GM23338 (cell line): ENCODE data around the gene MAPRE3. TPM values are rescaled to one million over a fixed set of nuclear protein-coding genes. Genes with fewer than 3 reads are reported as not detected.

ENCODE experiments used
- ATAC-seq: fragments of 200-7000 bp; cut with Tn5 transposase; 3 replicates; pipeline ENCODE4 v1.9.1; 2020
- DNase-seq: peaks from one replicate; pipeline ENCODE4 v3.0.0-alpha.2; 2015; ENCODE audit warnings: low spot score
- H2AFZ ChIP-seq: fragments of 200-600 bp; sonication (generic); 2 replicates; pipeline ENCODE4 v1.8.0; 2016; ENCODE audit warnings: antibody characterized with exemption, mild to moderate bottlenecking, moderate library complexity
- H3F3A ChIP-seq: fragments of 200-600 bp; sonication (generic); replicated peaks from 2 replicates; pipeline ENCODE4 v1.8.0; 2017; ENCODE audit warnings: antibody characterized with exemption, mixed run types, low read depth
- H3K27ac ChIP-seq: fragments of 200-600 bp; sonication (generic); 2 replicates; pipeline ENCODE4 v1.6.1; 2016; ENCODE audit warnings: low read depth
- H3K27me3 ChIP-seq: fragments of 200-600 bp; sonication (generic); 2 replicates; pipeline ENCODE4 v1.8.0; 2016; ENCODE audit warnings: mild to moderate bottlenecking, mixed run types, moderate library complexity; ENCODE audit not compliant: insufficient read depth
- H3K36me3 ChIP-seq: fragments of 200-600 bp; sonication (generic); 2 replicates; pipeline ENCODE4 v1.8.0; 2016; ENCODE audit warnings: mild to moderate bottlenecking; ENCODE audit not compliant: insufficient read depth
- H3K4me1 ChIP-seq: fragments of 200-600 bp; sonication (generic); 2 replicates; pipeline ENCODE4 v1.8.0; 2016; ENCODE audit warnings: mild to moderate bottlenecking, moderate library complexity; ENCODE audit not compliant: insufficient read depth
- H3K4me2 ChIP-seq: fragments of 200-600 bp; sonication (generic); 2 replicates; pipeline ENCODE4 v1.7.1; 2017; ENCODE audit warnings: mixed run types
- H3K4me3 ChIP-seq: fragments of 200-600 bp; sonication (generic); 2 replicates; pipeline ENCODE4 v1.6.1; 2016; ENCODE audit warnings: mixed run types
- H3K79me2 ChIP-seq: fragments of 200-600 bp; sonication (generic); replicated peaks from 2 replicates; pipeline ENCODE4 v1.8.0; 2017; ENCODE audit warnings: mild to moderate bottlenecking; ENCODE audit not compliant: insufficient read depth
- H3K9me2 ChIP-seq: fragments of 200-600 bp; sonication (generic); 2 replicates; pipeline ENCODE4 v1.8.0; 2017; ENCODE audit not compliant: insufficient read depth
- H4K20me1 ChIP-seq: fragments of 200-600 bp; sonication (generic); replicated peaks from 2 replicates; pipeline ENCODE4 v1.8.0; 2017; ENCODE audit warnings: mild to moderate bottlenecking; ENCODE audit not compliant: insufficient read depth
- H3K27ac Mint-ChIP-seq: 2 replicates; pipeline ENCODE4 v1.8.0; 2020; ENCODE audit warnings: inconsistent platforms, mild to moderate bottlenecking, moderate library complexity, mixed read lengths
- H3K27me3 Mint-ChIP-seq: 3 replicates; pipeline ENCODE4 v1.8.0; 2022; ENCODE audit warnings: low read depth, mild to moderate bottlenecking, moderate library complexity, mixed read lengths, inconsistent platforms; ENCODE audit not compliant: insufficient read depth, poor library complexity
- H3K36me3 Mint-ChIP-seq: 3 replicates; pipeline ENCODE4 v1.8.0; 2021; ENCODE audit warnings: low read depth, mild to moderate bottlenecking, inconsistent platforms, moderate library complexity, mixed read lengths
- H3K4me1 Mint-ChIP-seq: 3 replicates; pipeline ENCODE4 v1.8.0; 2020; ENCODE audit warnings: mild to moderate bottlenecking, inconsistent platforms, mixed read lengths
- H3K4me3 Mint-ChIP-seq: 3 replicates; pipeline ENCODE4 v1.8.0; 2021; ENCODE audit warnings: moderate library complexity, mild to moderate bottlenecking, inconsistent platforms, mixed read lengths
- H3K9me3 Mint-ChIP-seq: 3 replicates; pipeline ENCODE4 v1.8.0; 2020; ENCODE audit warnings: moderate library complexity, mild to moderate bottlenecking, inconsistent platforms, mixed read lengths
- CTCF ChIP-seq, 2 experiments: fragments of 200-600 bp in 1 of 2; sonication (generic) in 1 of 2; conservative IDR thresholded peaks; 2 replicates each; pipeline versions ENCODE4 v1.5.1 to v1.6.1; 2016 to 2017; ENCODE audit warnings: antibody characterized with exemption in 2 of 2, low read depth in 2 of 2, mild to moderate bottlenecking in 2 of 2, moderate library complexity in 1 of 2
- NANOG ChIP-seq: IDR thresholded peaks from 2 replicates; pipeline ENCODE4 v1.6.1; 2016; ENCODE audit warnings: antibody characterized with exemption, borderline replicate concordance
- POLR2AphosphoS5 ChIP-seq: IDR thresholded peaks from 2 replicates; pipeline ENCODE4 v1.6.1; 2016; ENCODE audit warnings: antibody characterized with exemption, low read depth
- STAT1 ChIP-seq: IDR thresholded peaks from one replicate; pipeline ENCODE4 v1.6.1; 2016; ENCODE audit warnings: antibody characterized with exemption; ENCODE audit not compliant: unreplicated experiment
- ZNF114 ChIP-seq: fragments of 250-450 bp; sonication (Bioruptor Pico); IDR thresholded peaks from 2 replicates; pipeline ENCODE4 v1.5.0; 2020; ENCODE audit warnings: mild to moderate bottlenecking, moderate library complexity
- polyA plus RNA-seq: library from polyadenylated mRNA; unstranded; fragments of >200 nt; fragmentation: Nextera tagmentation; extraction: Ambion mirVana; gene quantifications from 2 replicates; pipeline ENCODE4 v1.2.1, GENCODE V29; 2016
- total RNA-seq: library from RNA; depleted of rRNA; stranded (reverse); fragments of >200 nt; shearing (Covaris generic); gene quantifications from 2 replicates; pipeline ENCODE4 v1.2.3, GENCODE V29; 2014
- TF ChIP-seq, protein P1 (sequence below): fragments of 250-450 bp; sonication (Bioruptor Pico); IDR thresholded peaks from 2 replicates; pipeline ENCODE4 v1.5.0; 2020; ENCODE audit warnings: mild to moderate bottlenecking, moderate library complexity

Gene MAPRE3
- total and polyA plus RNA-seq, 2 experiments from 2014 or later = 3.3 to 4.5 TPM

- TF ChIP-seq, protein P1, sequence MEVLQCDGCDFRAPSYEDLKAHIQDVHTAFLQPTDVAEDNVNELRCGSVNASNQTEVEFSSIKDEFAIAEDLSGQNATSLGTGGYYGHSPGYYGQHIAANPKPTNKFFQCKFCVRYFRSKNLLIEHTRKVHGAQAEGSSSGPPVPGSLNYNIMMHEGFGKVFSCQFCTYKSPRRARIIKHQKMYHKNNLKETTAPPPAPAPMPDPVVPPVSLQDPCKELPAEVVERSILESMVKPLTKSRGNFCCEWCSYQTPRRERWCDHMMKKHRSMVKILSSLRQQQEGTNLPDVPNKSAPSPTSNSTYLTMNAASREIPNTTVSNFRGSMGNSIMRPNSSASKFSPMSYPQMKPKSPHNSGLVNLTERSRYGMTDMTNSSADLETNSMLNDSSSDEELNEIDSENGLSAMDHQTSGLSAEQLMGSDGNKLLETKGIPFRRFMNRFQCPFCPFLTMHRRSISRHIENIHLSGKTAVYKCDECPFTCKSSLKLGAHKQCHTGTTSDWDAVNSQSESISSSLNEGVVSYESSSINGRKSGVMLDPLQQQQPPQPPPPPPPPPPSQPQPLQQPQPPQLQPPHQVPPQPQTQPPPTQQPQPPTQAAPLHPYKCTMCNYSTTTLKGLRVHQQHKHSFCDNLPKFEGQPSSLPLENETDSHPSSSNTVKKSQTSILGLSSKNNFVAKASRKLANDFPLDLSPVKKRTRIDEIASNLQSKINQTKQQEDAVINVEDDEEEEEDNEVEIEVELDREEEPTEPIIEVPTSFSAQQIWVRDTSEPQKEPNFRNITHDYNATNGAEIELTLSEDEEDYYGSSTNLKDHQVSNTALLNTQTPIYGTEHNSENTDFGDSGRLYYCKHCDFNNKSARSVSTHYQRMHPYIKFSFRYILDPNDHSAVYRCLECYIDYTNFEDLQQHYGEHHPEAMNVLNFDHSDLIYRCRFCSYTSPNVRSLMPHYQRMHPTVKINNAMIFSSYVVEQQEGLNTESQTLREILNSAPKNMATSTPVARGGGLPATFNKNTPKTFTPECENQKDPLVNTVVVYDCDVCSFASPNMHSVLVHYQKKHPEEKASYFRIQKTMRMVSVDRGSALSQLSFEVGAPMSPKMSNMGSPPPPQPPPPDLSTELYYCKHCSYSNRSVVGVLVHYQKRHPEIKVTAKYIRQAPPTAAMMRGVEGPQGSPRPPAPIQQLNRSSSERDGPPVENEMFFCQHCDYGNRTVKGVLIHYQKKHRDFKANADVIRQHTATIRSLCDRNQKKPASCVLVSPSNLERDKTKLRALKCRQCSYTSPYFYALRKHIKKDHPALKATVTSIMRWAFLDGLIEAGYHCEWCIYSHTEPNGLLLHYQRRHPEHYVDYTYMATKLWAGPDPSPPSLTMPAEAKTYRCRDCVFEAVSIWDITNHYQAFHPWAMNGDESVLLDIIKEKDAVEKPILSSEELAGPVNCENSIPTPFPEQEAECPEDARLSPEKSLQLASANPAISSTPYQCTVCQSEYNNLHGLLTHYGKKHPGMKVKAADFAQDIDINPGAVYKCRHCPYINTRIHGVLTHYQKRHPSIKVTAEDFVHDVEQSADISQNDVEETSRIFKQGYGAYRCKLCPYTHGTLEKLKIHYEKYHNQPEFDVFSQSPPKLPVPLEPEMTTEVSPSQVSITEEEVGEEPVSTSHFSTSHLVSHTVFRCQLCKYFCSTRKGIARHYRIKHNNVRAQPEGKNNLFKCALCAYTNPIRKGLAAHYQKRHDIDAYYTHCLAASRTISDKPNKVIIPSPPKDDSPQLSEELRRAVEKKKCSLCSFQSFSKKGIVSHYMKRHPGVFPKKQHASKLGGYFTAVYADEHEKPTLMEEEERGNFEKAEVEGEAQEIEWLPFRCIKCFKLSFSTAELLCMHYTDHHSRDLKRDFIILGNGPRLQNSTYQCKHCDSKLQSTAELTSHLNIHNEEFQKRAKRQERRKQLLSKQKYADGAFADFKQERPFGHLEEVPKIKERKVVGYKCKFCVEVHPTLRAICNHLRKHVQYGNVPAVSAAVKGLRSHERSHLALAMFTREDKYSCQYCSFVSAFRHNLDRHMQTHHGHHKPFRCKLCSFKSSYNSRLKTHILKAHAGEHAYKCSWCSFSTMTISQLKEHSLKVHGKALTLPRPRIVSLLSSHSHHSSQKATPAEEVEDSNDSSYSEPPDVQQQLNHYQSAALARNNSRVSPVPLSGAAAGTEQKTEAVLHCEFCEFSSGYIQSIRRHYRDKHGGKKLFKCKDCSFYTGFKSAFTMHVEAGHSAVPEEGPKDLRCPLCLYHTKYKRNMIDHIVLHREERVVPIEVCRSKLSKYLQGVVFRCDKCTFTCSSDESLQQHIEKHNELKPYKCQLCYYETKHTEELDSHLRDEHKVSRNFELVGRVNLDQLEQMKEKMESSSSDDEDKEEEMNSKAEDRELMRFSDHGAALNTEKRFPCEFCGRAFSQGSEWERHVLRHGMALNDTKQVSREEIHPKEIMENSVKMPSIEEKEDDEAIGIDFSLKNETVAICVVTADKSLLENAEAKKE (CRISPR knock-in tag) = no peak
- TF ChIP-seq CTCF (conservative IDR thresholded peaks at IDR 0.05; ENCODE audit: low read depth in 2 of 2) (no peak), STAT1 (no peak), NANOG (no peak)
These were observed 72.7 kb downstream of the MAPRE3 start (continued) for GRCh38 chr2:27042985-27043634.

- TF ChIP-seq POLR2AphosphoS5 = 0 out of 2 replicates have a peak, but pooled peaks have one; percentile 7
- TF ChIP-seq ZNF114 (CRISPR knock-in tag) = no peak
- Histone ChIP-seq H3K4me3 (peak overlapping the region; percentile 99), H3K27me3 (no peaks in the 10 kb centered on the region), H3K4me2 (peak overlapping the region; percentile 90), H3K9me2 (no peaks in the 10 kb centered on the region), H3K27ac (peak overlapping the region; percentile 61; the same call in 1 of the 2 replicates), H3K79me2 (no peaks in the 10 kb centered on the region), H4K20me1 (no peaks in the 10 kb centered on the region), H3K36me3 (0 out of 2 replicates have a peak, but pooled peaks cover 2% of the 10 kb centered on the region), H2AFZ (peak overlapping the region; percentile 99), H3F3A (peaks cover 11% of the 10 kb centered on the region), H3K4me1 (peaks cover 6% of the 10 kb centered on the region; the same call in 1 of the 2 replicates)
- DNase-seq = peak; percentile 37
- Mint-ChIP-seq H3K4me1 (peaks cover 9% of the 10 kb centered on the region; the same call in 2 of the 3 replicates), H3K4me3 (peak overlapping the region; percentile 95), H3K27me3 (peaks cover 20% of the 10 kb centered on the region), H3K36me3 (peaks cover 23% of the 10 kb centered on the region), H3K27ac (peak overlapping the region; percentile 94), H3K9me3 (peaks cover 12% of the 10 kb centered on the region)
- ATAC-seq = peak; percentile 38
These were observed 79.2 kb downstream of the MAPRE3 start for GRCh38 chr2:27049422-27050280.
